Ectodermal cell (in vitro differentiated cells): Measurements from ENCODE around the gene SCUBE2.
"Not testable (repeated sequence)": the region's sequence is repeated elsewhere in the genome, so short reads cannot be mapped to it uniquely, and the experiment has no call there.

Experiments used
- H3K27ac ChIP-seq: 2 replicates; pipeline ENCODE4 v1.7.0; 2013; ENCODE audit warnings: mild to moderate bottlenecking, low read depth, low read length; ENCODE audit not compliant: insufficient read depth, poor library complexity, severe bottlenecking
- H3K27me3 ChIP-seq: 2 replicates; pipeline ENCODE4 v1.7.0; 2013; ENCODE audit warnings: mild to moderate bottlenecking, low read length; ENCODE audit not compliant: insufficient read depth, control insufficient read depth, poor library complexity, severe bottlenecking
- H3K36me3 ChIP-seq: one replicate; pipeline ENCODE4 v1.7.0; 2013; ENCODE audit warnings: low read length; ENCODE audit not compliant: control insufficient read depth, insufficient read depth
- H3K4me1 ChIP-seq: one replicate; pipeline ENCODE4 v1.7.0; 2013; ENCODE audit warnings: low read length; ENCODE audit not compliant: control insufficient read depth, insufficient read depth
- H3K4me3 ChIP-seq: 2 replicates; pipeline ENCODE4 v1.7.0; 2013; ENCODE audit warnings: low read depth, low read length, control low read depth; ENCODE audit not compliant: insufficient read depth
- H3K9me3 ChIP-seq: 2 replicates; pipeline ENCODE4 v1.7.0; 2013; ENCODE audit warnings: mild to moderate bottlenecking, low read length, moderate library complexity; ENCODE audit not compliant: control insufficient read depth
- WGBS, 2 experiments: methylation state at CpG; one replicate each; pipeline ENCODE4 v1.1.7; 2013; ENCODE audit warnings: missing lambda C conversion rate in 2 of 2; 5-methylcytosine and 5-hydroxymethylcytosine counted together

Gene SCUBE2

GRCh38 chr11:9013373-9013772 is 78.0 kb downstream of the SCUBE2 start:
- WGBS, 2 experiments: 87 to 95% methylated on average over 4 of the region's 4 CpGs
- no peaks in the 10 kb centered on the region for H3K9me3 ChIP-seq

GRCh38 chr11:9009538-9009937 is 81.9 kb downstream of the SCUBE2 start:
- H3K4me1 ChIP-seq, H3K9me3 ChIP-seq, H3K36me3 ChIP-seq, H3K27ac ChIP-seq, H3K4me3 ChIP-seq: not testable (repeated sequence)
- whole genome bisulfite sequencing, 2 experiments: 92% methylated on average over 1 of the region's 1 CpG; no CpG with 5 or more reads in 1 of the 2 experiments
- peaks cover 30% of the 10 kb centered on the region for H3K27me3 ChIP-seq

More at GRCh38 chr11:9013373-9013772, 78.0 kb downstream of the SCUBE2 start:
- Histone ChIP-seq H3K4me3 (no peak overlapping the region), H3K4me1 (peaks cover 9% of the 10 kb centered on the region), H3K27ac (no peak overlapping the region), H3K36me3 (no peaks in the 10 kb centered on the region), H3K27me3 (no peaks in the 10 kb centered on the region)

- Histone ChIP-seq H3K36me3 (no peaks in the 10 kb centered on the region), H3K27ac (no peak overlapping the region), H3K4me1 (no peaks in the 10 kb centered on the region), H3K4me3 (no peak overlapping the region), H3K9me3 (no peaks in the 10 kb centered on the region), H3K27me3 (peaks cover 39% of the 10 kb centered on the region)
- WGBS, 2 experiments: 79% methylated on average over 1 of the region's 1 CpG
Measured at GRCh38 chr11:9008661-9009060, 82.7 kb downstream of the SCUBE2 start.

- no peak overlapping the region for H3K27ac ChIP-seq
- 85 to 89% methylated on average over 3 of the region's 3 CpGs for WGBS, 2 experiments
- H3K4me3 ChIP-seq: no peak overlapping the region
- H3K27me3 ChIP-seq: peaks cover 45% of the 10 kb centered on the region
- H3K36me3 ChIP-seq: no peaks in the 10 kb centered on the region
- H3K4me1 ChIP-seq: peaks cover under 1% of the 10 kb centered on the region
- no peaks in the 10 kb centered on the region for H3K9me3 ChIP-seq
Measured at GRCh38 chr11:9008011-9008550, 83.3 kb downstream of the SCUBE2 start.

GRCh38 chr11:9005087-9005486 is 86.3 kb downstream of the SCUBE2 start:
- no peaks in the 10 kb centered on the region for H3K9me3 ChIP-seq
- peaks cover 6% of the 10 kb centered on the region for H3K4me1 ChIP-seq
- no peak overlapping the region for H3K4me3 ChIP-seq
- 85 to 87% methylated on average over 4 of the region's 4 CpGs for WGBS, 2 experiments
- no peak overlapping the region for H3K27ac ChIP-seq
- H3K27me3 ChIP-seq: peaks cover 72% of the 10 kb centered on the region
- H3K36me3 ChIP-seq: no peaks in the 10 kb centered on the region

GRCh38 chr11:9004183-9004926 is 87.0 kb downstream of the SCUBE2 start:
- no peaks in the 10 kb centered on the region for H3K9me3 ChIP-seq
- H3K4me3 ChIP-seq: peak overlapping the region; percentile 52
- H3K27me3 ChIP-seq: peaks cover 72% of the 10 kb centered on the region
- H3K27ac ChIP-seq: no peak overlapping the region
- WGBS, 2 experiments: 4% methylated on average over 69 of the region's 69 CpGs
- H3K4me1 ChIP-seq: peaks cover 6% of the 10 kb centered on the region
- no peaks in the 10 kb centered on the region for H3K36me3 ChIP-seq

- Histone ChIP-seq H3K9me3 (no peaks in the 10 kb centered on the region), H3K36me3 (no peaks in the 10 kb centered on the region), H3K27me3 (peaks cover 72% of the 10 kb centered on the region), H3K27ac (no peak within 1 kb of the TSS), H3K4me3 (peak within 1 kb of the TSS; percentile 52), H3K4me1 (peaks cover 6% of the 10 kb centered on the region)
- WGBS, 2 experiments: 1% methylated on average over 83 of the region's 83 CpGs
Measured at GRCh38 chr11:9003573-9004182, 87.7 kb downstream of the SCUBE2 start, which contains the start of gene NRIP3. Gene NRIP3 (minus strand): TSS chr11:9004001. CDS start chr11:9003935, 66 bp downstream.

- peaks cover 72% of the 10 kb centered on the region for H3K27me3 ChIP-seq
- H3K36me3 ChIP-seq: no peaks in the 10 kb centered on the region
- peaks cover 6% of the 10 kb centered on the region for H3K4me1 ChIP-seq
- no peak overlapping the region for H3K27ac ChIP-seq
- H3K9me3 ChIP-seq: no peaks in the 10 kb centered on the region
- 3 to 8% methylated on average over 7 of the region's 8 CpGs for WGBS, 2 experiments
- H3K4me3 ChIP-seq: peak overlapping the region; percentile 52
Measured at GRCh38 chr11:9002920-9003572, 88.4 kb downstream of the SCUBE2 start.

- Histone ChIP-seq H3K9me3 (no peaks in the 10 kb centered on the region), H3K27me3 (peaks cover 64% of the 10 kb centered on the region), H3K36me3 (no peaks in the 10 kb centered on the region), H3K27ac (no peak overlapping the region), H3K4me3 (peak overlapping the region; percentile 3), H3K4me1 (peaks cover 6% of the 10 kb centered on the region)
- WGBS, 2 experiments: 66 to 68% methylated on average over 6 of the region's 6 CpGs
Measured at GRCh38 chr11:9001736-9002135, 89.7 kb downstream of the SCUBE2 start.

- WGBS, 2 experiments: 91 to 93% methylated on average over 2 of the region's 2 CpGs
- H3K36me3 ChIP-seq: no peaks in the 10 kb centered on the region
- H3K4me3 ChIP-seq: no peak overlapping the region
- no peaks in the 10 kb centered on the region for H3K9me3 ChIP-seq
- H3K27ac ChIP-seq: no peak overlapping the region
- H3K27me3 ChIP-seq: peaks cover 27% of the 10 kb centered on the region
- H3K4me1 ChIP-seq: peaks cover 5% of the 10 kb centered on the region
Measured at GRCh38 chr11:8998017-8998416, 93.4 kb downstream of the SCUBE2 start.
